CD4-positive, alpha-beta T cell (primary cell): ENCODE measurements around the gene CFAP57. TPM values are rescaled to one million over a fixed set of nuclear protein-coding genes. Genes with fewer than 3 reads are reported as not detected.

Experiments
- ATAC-seq: fragments of 200-7000 bp; cut with Tn5 transposase; one replicate; pipeline ENCODE4 v1.10.0; 2022; ENCODE audit warnings: mild to moderate bottlenecking; ENCODE audit not compliant: poor library complexity
- CTCF ChIA-PET: fragments of 350-600 bp; sonication (Branson Sonifier 250); formaldehyde crosslinking; loops from one replicate; lab custom pipeline; 2021; ENCODE audit warnings: antibody characterized with exemption, inconsistent platforms; lab: Charles Lee
- POLR2A ChIA-PET: fragments of 350-600 bp; sonication (Branson Sonifier 250); formaldehyde crosslinking; loops from one replicate; lab custom pipeline; 2021; ENCODE audit warnings: antibody characterized with exemption, inconsistent platforms; lab: Charles Lee
- DNase-seq, 14 experiments: peaks; one replicate each; pipeline ENCODE4 v3.0.0-alpha.2; 2013 to 2020; ENCODE audit warnings: mixed read lengths in 2 of 14
- H3K27ac ChIP-seq, 2 donors: one replicate each; pipeline versions ENCODE4 v1.5.1 to v1.7.0; 2013; ENCODE audit warnings: low read length in 2 of 2, low read depth in 1 of 2, mild to moderate bottlenecking in 1 of 2
- H3K27me3 ChIP-seq, 2 experiments: 1 replicate in 1 of 2; 2 replicates in 1 of 2; pipeline versions ENCODE4 v1.6.1 to v1.7.0; 2013; ENCODE audit warnings: low read length in 2 of 2, control low read depth in 1 of 2, mild to moderate bottlenecking in 1 of 2, moderate library complexity in 1 of 2; ENCODE audit not compliant: insufficient read depth in 2 of 2, control insufficient read depth in 1 of 2
- H3K36me3 ChIP-seq: one replicate; pipeline ENCODE4 v1.6.1; 2013; ENCODE audit warnings: low read length, control low read depth; ENCODE audit not compliant: insufficient read depth
- H3K4me1 ChIP-seq: one replicate; pipeline ENCODE4 v1.6.1; 2013; ENCODE audit warnings: low read length, control low read depth; ENCODE audit not compliant: insufficient read depth
- H3K4me3 ChIP-seq: one replicate; pipeline ENCODE4 v1.5.1; 2013; ENCODE audit warnings: mild to moderate bottlenecking, low read length, moderate library complexity
- H3K9me3 ChIP-seq, 2 experiments: 1 replicate in 1 of 2; 2 replicates in 1 of 2; pipeline versions ENCODE4 v1.6.1 to v1.7.0; 2013; ENCODE audit warnings: low read length in 2 of 2, mild to moderate bottlenecking in 2 of 2, control low read depth in 1 of 2, moderate library complexity in 1 of 2; ENCODE audit not compliant: control insufficient read depth in 1 of 2, insufficient read depth in 1 of 2
- H3K27ac Mint-ChIP-seq: one replicate; pipeline ENCODE4 v1.8.0; 2020; ENCODE audit warnings: mixed read lengths
- H3K27me3 Mint-ChIP-seq: one replicate; pipeline ENCODE4 v1.8.0; 2021; ENCODE audit warnings: mixed read lengths
- H3K36me3 Mint-ChIP-seq: one replicate; pipeline ENCODE4 v1.8.0; 2021; ENCODE audit warnings: low read depth, mixed read lengths
- H3K4me1 Mint-ChIP-seq: one replicate; pipeline ENCODE4 v1.8.0; 2021; ENCODE audit warnings: low read depth, mixed read lengths
- H3K4me3 Mint-ChIP-seq: one replicate; pipeline ENCODE4 v1.8.0; 2020; ENCODE audit warnings: mild to moderate bottlenecking, mixed read lengths
- H3K9me3 Mint-ChIP-seq: one replicate; pipeline ENCODE4 v1.8.0; 2020; ENCODE audit warnings: mixed read lengths
- CTCF ChIP-seq: fragments of 200-600 bp; IDR thresholded peaks from one replicate; pipeline ENCODE4 v1.8.0; 2022; ENCODE audit warnings: antibody characterized with exemption, mild to moderate bottlenecking
- intact Hi-C, 2 experiments: fragments of 100-400 bp; cut with DNase I in 1 of 2; cut with micrococcal nuclease in 1 of 2; formaldehyde crosslinking; loops; one replicate each; pipeline versions ENCODE4 v1.15.1 to v1.9.0; 2023 to 2025; cut with DNase I, micrococcal nuclease
- total RNA-seq, 174 experiments: library from RNA in 2 of 174; stranded (reverse) in 2 of 174; gene quantifications; one replicate each; pipeline ENCODE4 v1.2.3 and lab custom pipeline; 2021 to 2026

CFAP57 gene
- total RNA-seq, 2 experiments from 2014 or later = not detected

GRCh38 chr1:43279161-43279560 lies 107.0 kb downstream of the CFAP57 start:
- H3K9me3 Mint-ChIP-seq = no peaks in the 10 kb centered on the region
- H3K36me3 Mint-ChIP-seq = no peaks in the 10 kb centered on the region
- intact Hi-C loops = no loop called here
- H3K4me1 Mint-ChIP-seq = peaks cover 13% of the 10 kb centered on the region
- no peak overlapping the region for H3K27ac Mint-ChIP-seq
- no peaks in the 10 kb centered on the region for H3K36me3 ChIP-seq
- POLR2A ChIA-PET = no interaction called here
- CTCF ChIA-PET = no interaction called here
- no peaks in the 10 kb centered on the region for H3K27me3 ChIP-seq
- H3K9me3 ChIP-seq = peaks cover 0 to 2% of the 10 kb centered on the region in 2 experiments
- ATAC-seq = no peak
- H3K27ac ChIP-seq = no peak overlapping the region
- no peak overlapping the region for H3K4me3 ChIP-seq
- peaks cover 6% of the 10 kb centered on the region for H3K27me3 Mint-ChIP-seq
- peaks cover 9% of the 10 kb centered on the region for H3K4me1 ChIP-seq
- TF ChIP-seq CTCF = no peak
- DNase-seq = no peak
- H3K4me3 Mint-ChIP-seq = no peak overlapping the region

DNA sequence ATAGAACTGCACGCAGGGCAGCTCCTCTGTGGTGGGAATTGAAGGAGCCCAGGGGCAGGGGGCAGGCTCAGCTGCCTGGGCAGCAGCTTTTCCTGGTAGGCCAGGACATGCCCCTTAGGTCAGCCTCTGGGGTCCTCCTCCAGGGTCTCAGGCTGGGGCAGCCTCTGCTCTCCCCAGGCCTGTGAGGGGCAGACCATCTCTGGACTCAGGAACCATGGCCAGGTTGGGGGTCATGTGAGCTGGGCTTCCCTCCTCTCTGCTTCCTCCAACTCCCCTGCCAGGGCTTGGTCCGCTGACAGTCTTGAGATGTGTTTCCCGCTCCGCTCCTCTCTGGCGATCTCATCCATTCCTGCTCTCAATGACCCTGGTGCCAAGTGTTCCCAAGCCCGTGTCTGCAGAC lies 107.5 kb downstream of the CFAP57 start:
- intact Hi-C loops = no loop called here
- TF ChIP-seq CTCF = no peak
- Mint-ChIP-seq H3K27me3 (peaks cover 6% of the 10 kb centered on the region), H3K27ac (no peak overlapping the region), H3K4me3 (no peak overlapping the region), H3K9me3 (no peaks in the 10 kb centered on the region), H3K36me3 (no peaks in the 10 kb centered on the region), H3K4me1 (peaks cover 8% of the 10 kb centered on the region)
- H3K4me3 ChIP-seq = no peak overlapping the region
- no peaks in the 10 kb centered on the region for H3K36me3 ChIP-seq
- DNase-seq = no peak
- ATAC-seq = no peak
- POLR2A ChIA-PET = no interaction called here
- peaks cover 4% of the 10 kb centered on the region for H3K4me1 ChIP-seq
- H3K9me3 ChIP-seq = no peaks in the 10 kb centered on the region
- no peak overlapping the region for H3K27ac ChIP-seq
- CTCF ChIA-PET = no interaction called here
- H3K27me3 ChIP-seq = no peaks in the 10 kb centered on the region

- H3K36me3 Mint-ChIP-seq = no peaks in the 10 kb centered on the region
- Histone ChIP-seq H3K4me1 (no peaks in the 10 kb centered on the region), H3K27me3 (no peaks in the 10 kb centered on the region), H3K36me3 (no peaks in the 10 kb centered on the region), H3K4me3 (no peak overlapping the region), H3K27ac (no peak overlapping the region), H3K9me3 (no peaks in the 10 kb centered on the region)
- DNase-seq = no peak
- CTCF ChIA-PET = interaction anchor here (0.6 kb wide), 1 partner anchor 205 kb away, joined by 3 read pairs; no protein-coding TSS in a partner anchor
- TF ChIP-seq CTCF = no peak
- no peak overlapping the region for H3K27ac Mint-ChIP-seq
- no peak overlapping the region for H3K4me3 Mint-ChIP-seq
- POLR2A ChIA-PET = no interaction called here
- no peaks in the 10 kb centered on the region for H3K4me1 Mint-ChIP-seq
- intact Hi-C loops = no loop called here
- no peaks in the 10 kb centered on the region for H3K9me3 Mint-ChIP-seq
- peaks cover 6% of the 10 kb centered on the region for H3K27me3 Mint-ChIP-seq
- no peak for ATAC-seq
Observed at GRCh38 chr1:43280692-43281091, 108.6 kb downstream of the CFAP57 start.
